Muscle layer of colon (tissue), 2 donors: ENCODE data around the gene MAP3K7CL.

Experiments used
- H3K27ac ChIP-seq: one replicate; pipeline ENCODE4 v1.7.0; 2013; ENCODE audit warnings: low read depth, mild to moderate bottlenecking, low read length, moderate library complexity
- H3K27me3 ChIP-seq, 2 donors: one replicate each; pipeline ENCODE4 v1.7.0; 2013; ENCODE audit warnings: low read length in 2 of 2, mild to moderate bottlenecking in 2 of 2; ENCODE audit not compliant: insufficient read depth in 2 of 2, control insufficient read depth in 1 of 2
- H3K36me3 ChIP-seq: one replicate; pipeline ENCODE4 v1.7.0; 2013; ENCODE audit warnings: mild to moderate bottlenecking, low read length; ENCODE audit not compliant: insufficient read depth
- H3K4me1 ChIP-seq: one replicate; pipeline ENCODE4 v1.7.0; 2013; ENCODE audit warnings: mild to moderate bottlenecking, low read length; ENCODE audit not compliant: insufficient read depth
- H3K4me3 ChIP-seq, 2 donors: one replicate each; pipeline ENCODE4 v1.7.0; 2013; ENCODE audit warnings: low read length in 2 of 2, low read depth in 1 of 2, mild to moderate bottlenecking in 1 of 2, moderate library complexity in 1 of 2
- H3K9ac ChIP-seq: one replicate; pipeline ENCODE4 v1.7.0; 2013; ENCODE audit warnings: low read length
- H3K9me3 ChIP-seq: one replicate; pipeline ENCODE4 v1.7.0; 2013; ENCODE audit warnings: mild to moderate bottlenecking, low read length
- donor health status: abdominal sarcoma.
- donor health status: Adenocarcinoma of cecum.

MAP3K7CL gene

DNA sequence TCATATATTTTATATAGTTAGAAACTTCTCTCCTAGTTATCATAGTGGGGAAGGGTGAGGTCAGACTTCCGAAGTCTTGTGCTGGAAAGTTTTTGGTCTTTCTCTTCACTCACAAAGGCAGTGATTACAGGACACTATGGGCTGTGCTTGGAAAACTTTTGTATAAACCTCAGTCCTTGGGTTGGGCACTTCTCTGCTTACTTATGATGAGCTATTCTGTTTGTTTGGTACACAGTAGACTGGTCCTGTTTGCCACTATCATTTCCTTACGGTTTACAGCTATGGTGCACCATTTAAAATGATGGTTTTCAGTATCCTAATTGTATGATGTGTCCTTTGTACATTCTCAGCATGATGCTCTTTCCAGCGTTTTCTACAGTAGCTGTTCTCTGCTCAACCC lies 75.5 kb downstream of the MAP3K7CL start:
- no peaks in the 10 kb centered on the region for H3K27me3 ChIP-seq
- H3K4me3 ChIP-seq = no peak overlapping the region
- no peaks in the 10 kb centered on the region for H3K9me3 ChIP-seq
- no peak overlapping the region for H3K27ac ChIP-seq
- H3K4me1 ChIP-seq = no peaks in the 10 kb centered on the region
- H3K9ac ChIP-seq = no peak overlapping the region
- no peaks in the 10 kb centered on the region for H3K36me3 ChIP-seq

DNA sequence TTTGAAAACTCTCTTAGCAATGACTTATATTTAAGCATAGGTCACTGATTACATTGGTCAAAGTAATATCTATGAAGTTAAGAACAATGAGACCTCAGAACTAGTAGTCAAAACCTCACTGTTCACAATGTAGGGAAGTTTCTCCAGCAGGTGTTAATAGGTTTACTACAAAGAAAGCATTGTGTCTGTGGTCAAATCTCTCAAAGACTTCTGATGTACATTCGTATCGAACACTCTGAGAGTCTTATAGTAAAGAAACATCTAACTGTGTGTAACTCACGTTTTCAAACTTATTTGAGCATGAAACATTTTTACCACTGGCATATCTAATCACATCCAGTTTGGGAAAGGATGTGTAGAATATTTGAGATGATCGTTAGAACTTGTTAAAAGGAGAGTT lies 76.0 kb downstream of the MAP3K7CL start:
- no peaks in the 10 kb centered on the region for H3K9me3 ChIP-seq
- H3K4me3 ChIP-seq = no peak overlapping the region
- no peak overlapping the region for H3K9ac ChIP-seq
- H3K36me3 ChIP-seq = no peaks in the 10 kb centered on the region
- no peaks in the 10 kb centered on the region for H3K4me1 ChIP-seq
- no peak overlapping the region for H3K27ac ChIP-seq
- no peaks in the 10 kb centered on the region for H3K27me3 ChIP-seq

DNA sequence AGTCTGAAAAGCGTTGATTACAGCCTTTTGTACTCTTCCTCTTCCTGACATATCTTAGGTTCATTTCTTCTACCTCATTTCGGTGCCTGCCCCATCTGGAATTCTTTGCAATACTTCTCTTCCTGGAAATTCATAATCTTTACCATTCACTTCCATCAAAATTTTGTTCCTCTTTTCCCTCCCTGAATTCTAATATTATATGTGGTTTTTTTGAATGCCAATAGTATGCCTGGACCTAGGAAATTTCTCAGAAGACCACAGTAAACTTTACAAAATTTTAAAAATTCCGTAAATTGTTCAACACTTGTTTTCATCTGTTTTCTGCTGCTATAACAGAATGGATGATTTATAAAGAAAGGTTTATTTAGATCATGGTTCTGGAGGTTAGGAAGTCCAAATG lies 76.8 kb downstream of the MAP3K7CL start:
- Histone ChIP-seq H3K27me3 (no peaks in the 10 kb centered on the region), H3K27ac (no peak overlapping the region), H3K4me3 (no peak overlapping the region), H3K36me3 (no peaks in the 10 kb centered on the region), H3K4me1 (no peaks in the 10 kb centered on the region), H3K9ac (no peak overlapping the region), H3K9me3 (no peaks in the 10 kb centered on the region)

GRCh38 chr21:29208044-29208681 lies 77.7 kb downstream of the MAP3K7CL start:
- no peaks in the 10 kb centered on the region for H3K27me3 ChIP-seq
- H3K27ac ChIP-seq = peak overlapping the region; percentile 4
- H3K4me3 ChIP-seq = no peak overlapping the region

GRCh38 chr21:29208682-29209059 lies 78.2 kb downstream of the MAP3K7CL start:
- H3K27me3 ChIP-seq = no peaks in the 10 kb centered on the region
- no peaks in the 10 kb centered on the region for H3K9me3 ChIP-seq
- H3K9ac ChIP-seq = no peak overlapping the region
- no peak overlapping the region for H3K27ac ChIP-seq
- no peak overlapping the region for H3K4me3 ChIP-seq
- no peaks in the 10 kb centered on the region for H3K36me3 ChIP-seq
- no peaks in the 10 kb centered on the region for H3K4me1 ChIP-seq

More at GRCh38 chr21:29208044-29208681, 77.7 kb downstream of the MAP3K7CL start:
- H3K4me1 ChIP-seq = no peaks in the 10 kb centered on the region
- no peaks in the 10 kb centered on the region for H3K9me3 ChIP-seq
- no peaks in the 10 kb centered on the region for H3K36me3 ChIP-seq
- H3K9ac ChIP-seq = no peak overlapping the region

- Histone ChIP-seq H3K27me3 (no peaks in the 10 kb centered on the region), H3K4me1 (no peaks in the 10 kb centered on the region), H3K27ac (no peak overlapping the region), H3K9me3 (no peaks in the 10 kb centered on the region), H3K9ac (no peak overlapping the region), H3K36me3 (no peaks in the 10 kb centered on the region), H3K4me3 (no peak overlapping the region)
Observed at GRCh38 chr21:29209696-29210095, 79.3 kb downstream of the MAP3K7CL start.

GRCh38 chr21:29211205-29211604 lies 80.8 kb downstream of the MAP3K7CL start:
- no peak overlapping the region for H3K4me3 ChIP-seq
- H3K9ac ChIP-seq = no peak overlapping the region
- no peaks in the 10 kb centered on the region for H3K36me3 ChIP-seq
- H3K9me3 ChIP-seq = no peaks in the 10 kb centered on the region
- H3K4me1 ChIP-seq = peaks cover 7% of the 10 kb centered on the region
- no peak overlapping the region for H3K27ac ChIP-seq
- no peaks in the 10 kb centered on the region for H3K27me3 ChIP-seq

- Histone ChIP-seq H3K27ac (no peak overlapping the region), H3K36me3 (no peaks in the 10 kb centered on the region), H3K27me3 (no peaks in the 10 kb centered on the region), H3K4me1 (peaks cover 7% of the 10 kb centered on the region), H3K4me3 (no peak overlapping the region), H3K9ac (no peak overlapping the region), H3K9me3 (no peaks in the 10 kb centered on the region)
Observed at GRCh38 chr21:29212446-29212845, 82.0 kb downstream of the MAP3K7CL start.

- Histone ChIP-seq H3K9ac (no peak overlapping the region), H3K27ac (no peak overlapping the region), H3K36me3 (no peaks in the 10 kb centered on the region), H3K4me3 (no peak overlapping the region), H3K4me1 (peaks cover 7% of the 10 kb centered on the region), H3K9me3 (no peaks in the 10 kb centered on the region), H3K27me3 (no peaks in the 10 kb centered on the region)
Observed at GRCh38 chr21:29213513-29214385, 83.3 kb downstream of the MAP3K7CL start.

- H3K9me3 ChIP-seq = no peaks in the 10 kb centered on the region
- no peaks in the 10 kb centered on the region for H3K27me3 ChIP-seq
- no peak overlapping the region for H3K27ac ChIP-seq
- H3K9ac ChIP-seq = no peak overlapping the region
- H3K36me3 ChIP-seq = no peaks in the 10 kb centered on the region
- no peak overlapping the region for H3K4me3 ChIP-seq
- H3K4me1 ChIP-seq = peaks cover 7% of the 10 kb centered on the region
Observed at GRCh38 chr21:29215709-29216108, 85.3 kb downstream of the MAP3K7CL start.

- H3K4me3 ChIP-seq = no peak overlapping the region
- no peaks in the 10 kb centered on the region for H3K27me3 ChIP-seq
- no peaks in the 10 kb centered on the region for H3K9me3 ChIP-seq
- no peak overlapping the region for H3K9ac ChIP-seq
- H3K36me3 ChIP-seq = no peaks in the 10 kb centered on the region
- H3K4me1 ChIP-seq = peaks cover 7% of the 10 kb centered on the region
- no peak overlapping the region for H3K27ac ChIP-seq
Observed at GRCh38 chr21:29217818-29218291, 87.4 kb downstream of the MAP3K7CL start.
